HFFc6 (cell line): ENCODE measurements around the gene PERM1. TPM values are rescaled to one million over a fixed set of nuclear protein-coding genes. Genes with fewer than 3 reads are reported as not detected.

Experiments
- DNase-seq: peaks from one replicate; pipeline ENCODE4 v3.0.0-alpha.2; 2018
- H3K27ac Mint-ChIP-seq: 2 replicates; pipeline ENCODE4 v1.8.0; 2020; ENCODE audit warnings: mild to moderate bottlenecking, mixed read lengths
- H3K27me3 Mint-ChIP-seq: 2 replicates; pipeline ENCODE4 v1.8.0; 2021; ENCODE audit warnings: mild to moderate bottlenecking, moderate library complexity, mixed read lengths; ENCODE audit not compliant: insufficient read depth
- H3K36me3 Mint-ChIP-seq: 2 replicates; pipeline ENCODE4 v1.8.0; 2021; ENCODE audit warnings: low read depth, mixed read lengths
- H3K4me1 Mint-ChIP-seq: 2 replicates; pipeline ENCODE4 v1.8.0; 2020; ENCODE audit warnings: low read depth, mixed read lengths
- H3K4me3 Mint-ChIP-seq: 2 replicates; pipeline ENCODE4 v1.8.0; 2020; ENCODE audit warnings: mild to moderate bottlenecking, moderate library complexity, mixed read lengths
- H3K9me3 Mint-ChIP-seq: 2 replicates; pipeline ENCODE4 v1.8.0; 2020; ENCODE audit warnings: mild to moderate bottlenecking, mixed read lengths
- CTCF ChIP-seq: fragments of 200-600 bp; sonication (generic); IDR thresholded peaks from 2 replicates; pipeline ENCODE4 v1.5.0; 2021; ENCODE audit warnings: antibody characterized with exemption, mild to moderate bottlenecking
- total RNA-seq, 6 experiments: library from RNA; stranded (reverse); fragmentation: NEBNext Ultra II Directional; extraction: Animal tissue kit (Norgen Biotek cat#: 25700); gene quantifications; 2 replicates in 1 of 6; 3 replicates in 5 of 6; pipeline ENCODE4 v1.2.3, GENCODE V29; 2021

The PERM1 gene
- total RNA-seq, 6 experiments from 2014 or later: 0.17 to 0.18 TPM; not detected in 4

- H3K9me3 Mint-ChIP-seq: no peaks in the 10 kb centered on the region
- no peak for TF ChIP-seq CTCF
- H3K4me1 Mint-ChIP-seq: no peaks in the 10 kb centered on the region
- H3K27me3 Mint-ChIP-seq: no peaks in the 10 kb centered on the region
- no peaks in the 10 kb centered on the region; the same call in 1 of the 2 replicates for H3K36me3 Mint-ChIP-seq
- no peak overlapping the region for H3K4me3 Mint-ChIP-seq
- no peak overlapping the region for H3K27ac Mint-ChIP-seq
- no peak for DNase-seq
These were observed 17.0 kb downstream of the PERM1 start for GRCh38 chr1:964691-965525.

GRCh38 chr1:963746-964525 is 18.0 kb downstream of the PERM1 start:
- Mint-ChIP-seq H3K27me3 (no peaks in the 10 kb centered on the region), H3K27ac (no peak overlapping the region), H3K9me3 (no peaks in the 10 kb centered on the region), H3K4me3 (no peak overlapping the region), H3K4me1 (no peaks in the 10 kb centered on the region), H3K36me3 (no peaks in the 10 kb centered on the region; the same call in 1 of the 2 replicates)
- no peak for TF ChIP-seq CTCF
- no peak for DNase-seq

- Mint-ChIP-seq H3K36me3 (peaks cover 4% of the 10 kb centered on the region), H3K9me3 (no peaks in the 10 kb centered on the region), H3K27ac (no peak overlapping the region), H3K4me3 (no peak overlapping the region), H3K27me3 (no peaks in the 10 kb centered on the region), H3K4me1 (peaks cover 5% of the 10 kb centered on the region)
- no peak for TF ChIP-seq CTCF
- DNase-seq: no peak
These were observed 18.6 kb downstream of the PERM1 start for GRCh38 chr1:963301-963651.

- no peak for TF ChIP-seq CTCF
- DNase-seq: no peak
- H3K27ac Mint-ChIP-seq: no peak overlapping the region
- no peaks in the 10 kb centered on the region for H3K27me3 Mint-ChIP-seq
- peaks cover 7% of the 10 kb centered on the region for H3K36me3 Mint-ChIP-seq
- peaks cover 11% of the 10 kb centered on the region for H3K4me1 Mint-ChIP-seq
- no peak overlapping the region for H3K4me3 Mint-ChIP-seq
- no peaks in the 10 kb centered on the region for H3K9me3 Mint-ChIP-seq
These were observed 19.3 kb downstream of the PERM1 start for GRCh38 chr1:962381-963300.

GRCh38 chr1:961132-961669 is 20.7 kb downstream of the PERM1 start:
- H3K4me1 Mint-ChIP-seq: peaks cover 16% of the 10 kb centered on the region

More at GRCh38 chr1:961132-961669, 20.7 kb downstream of the PERM1 start:
- Mint-ChIP-seq H3K9me3 (no peaks in the 10 kb centered on the region), H3K27ac (no peak overlapping the region), H3K27me3 (no peaks in the 10 kb centered on the region; the same call in 1 of the 2 replicates), H3K36me3 (peaks cover 14% of the 10 kb centered on the region), H3K4me3 (peak overlapping the region; percentile 47)
- no peak for DNase-seq
- no peak for TF ChIP-seq CTCF
